Effector memory CD4-positive, alpha-beta T cell (primary cell): Measurements from ENCODE around the gene ZBP1.

Source experiments
- DNase-seq, 3 donors: peaks; one replicate each; pipeline ENCODE4 v3.0.0-alpha.2; 2020
- H3K27ac ChIP-seq: 2 replicates; pipeline ENCODE4 v1.7.0; 2013; ENCODE audit warnings: mild to moderate bottlenecking, low read length, moderate library complexity; ENCODE audit not compliant: insufficient read depth, poor library complexity, severe bottlenecking
- H3K27me3 ChIP-seq: replicated peaks from 2 replicates; pipeline ENCODE4 v1.7.0; 2013; ENCODE audit warnings: mild to moderate bottlenecking, low read length; ENCODE audit not compliant: insufficient read depth, control insufficient read depth, poor library complexity, severe bottlenecking
- H3K36me3 ChIP-seq: 2 replicates; pipeline ENCODE4 v1.7.0; 2013; ENCODE audit warnings: mild to moderate bottlenecking, low read length, moderate library complexity; ENCODE audit not compliant: control insufficient read depth, insufficient read depth
- H3K4me1 ChIP-seq: 2 replicates; pipeline ENCODE4 v1.7.0; 2013; ENCODE audit warnings: low read length, mild to moderate bottlenecking; ENCODE audit not compliant: control insufficient read depth, insufficient read depth, poor library complexity, severe bottlenecking
- H3K4me3 ChIP-seq: 2 replicates; pipeline ENCODE4 v1.7.0; 2013; ENCODE audit warnings: low read length, low read depth, mild to moderate bottlenecking; ENCODE audit not compliant: insufficient read depth, poor library complexity, severe bottlenecking
- H3K9me3 ChIP-seq: 2 replicates; pipeline ENCODE4 v1.7.0; 2013; ENCODE audit warnings: mild to moderate bottlenecking, low read length, moderate library complexity; ENCODE audit not compliant: control insufficient read depth

Gene ZBP1

DNA sequence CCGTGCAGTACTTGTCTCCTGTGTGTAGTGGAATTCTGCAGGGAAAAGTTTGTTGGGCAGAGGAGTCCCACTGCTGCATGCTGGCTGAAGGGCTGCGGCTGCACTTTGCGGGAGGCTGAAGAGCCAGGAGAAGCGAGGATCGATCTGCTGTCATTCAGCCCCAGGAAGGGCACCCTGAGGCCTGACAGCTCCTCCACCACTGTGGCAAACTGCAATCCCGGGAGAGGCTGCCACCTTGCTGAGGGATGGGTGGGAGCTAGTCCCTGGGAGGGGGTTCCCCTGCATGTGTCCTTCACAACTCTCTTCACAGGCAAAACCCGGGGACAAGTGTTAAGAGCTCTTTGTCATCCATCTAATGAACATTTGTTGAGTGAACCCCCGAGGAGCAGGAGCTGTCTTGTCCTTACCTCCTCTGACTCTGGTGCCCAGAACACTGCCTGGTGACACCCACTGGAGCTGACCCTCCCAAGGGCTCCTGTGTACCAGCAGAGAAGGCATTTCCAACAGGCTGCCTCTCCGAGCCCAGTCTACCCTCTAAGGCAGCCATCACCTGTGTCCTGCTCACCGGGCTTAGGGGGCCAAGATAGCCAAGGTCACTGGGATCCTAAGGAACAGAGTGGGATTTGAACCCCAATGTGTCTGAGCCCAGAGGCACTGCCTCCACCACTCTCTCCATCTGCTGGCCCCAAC lies 41.6 kb downstream of the ZBP1 start:
- Histone ChIP-seq H3K9me3 (no peaks in the 10 kb centered on the region), H3K27me3 (peaks cover 6% of the 10 kb centered on the region), H3K4me3 (no peak overlapping the region), H3K27ac (no peak overlapping the region), H3K4me1 (no peaks in the 10 kb centered on the region), H3K36me3 (no peaks in the 10 kb centered on the region)
- DNase-seq: no peak

DNA sequence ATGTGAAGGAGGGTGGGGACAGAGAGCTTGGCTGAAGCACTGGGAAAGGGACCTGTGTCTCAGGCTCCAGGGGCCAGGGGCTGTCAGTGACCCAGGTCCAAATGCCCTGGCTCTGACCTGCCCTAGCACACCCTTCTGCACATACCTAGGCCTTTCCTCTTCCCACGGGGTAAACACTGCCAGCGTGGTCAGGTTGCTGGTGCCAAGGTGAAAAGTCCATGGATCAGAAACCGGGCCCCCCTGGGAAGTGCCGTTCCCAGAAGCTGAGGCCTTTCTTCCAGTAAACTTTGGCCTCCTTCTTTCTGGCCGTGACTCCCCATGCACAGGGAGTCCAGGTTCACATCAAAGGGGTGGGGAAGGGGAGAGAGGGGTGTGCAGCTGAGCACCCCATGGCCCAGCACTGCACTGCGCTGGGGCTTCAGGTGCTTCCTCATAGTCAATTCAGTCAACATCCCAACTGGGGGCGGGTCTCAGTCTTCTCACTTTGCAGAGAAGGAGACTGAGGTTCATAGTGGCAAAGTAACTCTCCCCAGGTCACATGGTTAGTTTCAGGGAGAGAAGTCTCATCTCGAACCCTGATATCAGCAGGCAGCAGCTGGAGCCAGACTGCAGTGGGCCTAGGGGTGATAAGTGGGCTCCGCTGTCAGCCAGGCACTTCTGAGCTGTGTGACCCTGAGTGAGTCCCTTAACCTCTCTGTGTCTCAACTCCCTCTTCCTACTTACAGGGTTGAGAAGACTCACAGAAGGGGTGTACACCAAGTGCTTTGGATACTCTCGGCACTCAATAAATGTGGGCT lies 42.3 kb downstream of the ZBP1 start:
- Histone ChIP-seq H3K9me3 (no peaks in the 10 kb centered on the region), H3K4me1 (no peaks in the 10 kb centered on the region), H3K27ac (no peak overlapping the region), H3K4me3 (no peak overlapping the region), H3K27me3 (peaks cover 6% of the 10 kb centered on the region), H3K36me3 (no peaks in the 10 kb centered on the region)
- DNase-seq: no peak

DNA sequence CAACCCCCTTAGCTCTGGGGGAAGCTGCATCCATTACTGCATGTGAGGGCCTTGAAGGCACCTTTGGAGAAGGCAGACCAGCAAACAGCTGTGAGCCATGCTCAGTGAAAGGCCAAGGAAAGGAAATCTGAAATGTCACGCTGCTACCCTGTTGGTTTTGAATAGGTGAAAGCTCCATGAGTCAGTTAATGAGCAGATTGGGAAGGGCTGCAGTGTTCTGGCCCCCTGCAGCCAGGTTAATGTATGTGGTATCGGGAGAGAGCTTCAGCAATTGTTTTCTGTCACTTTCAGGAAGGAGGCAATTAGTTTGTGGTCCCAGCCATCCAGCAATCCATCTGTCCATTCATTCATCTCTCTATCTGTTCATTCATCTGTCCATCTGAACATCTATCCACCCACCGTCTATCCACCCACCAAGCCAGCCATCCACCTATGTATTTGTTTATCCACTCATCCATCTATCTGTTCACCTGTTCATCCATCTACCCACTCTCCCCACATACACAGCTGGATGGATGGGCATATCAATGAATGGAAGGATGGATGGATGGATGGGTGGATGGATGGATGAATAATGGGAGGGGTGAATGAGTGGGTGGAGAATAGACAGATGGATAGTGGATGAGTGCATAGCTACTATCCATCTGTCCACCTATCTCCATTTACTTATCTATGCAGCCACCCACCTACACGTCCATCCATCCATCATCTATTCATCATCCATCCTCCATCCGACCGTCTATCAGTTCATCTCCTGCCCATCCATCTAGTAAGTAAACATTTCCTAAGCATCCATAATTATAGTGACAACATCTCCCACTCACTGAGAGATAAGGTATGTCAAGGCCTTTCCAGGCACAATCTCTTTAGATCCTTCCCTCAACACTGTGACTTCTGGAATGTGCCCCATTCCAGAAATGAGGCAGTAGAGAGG lies 43.3 kb downstream of the ZBP1 start:
- Histone ChIP-seq H3K27ac (no peak overlapping the region), H3K27me3 (peaks cover 5% of the 10 kb centered on the region), H3K36me3 (no peaks in the 10 kb centered on the region), H3K4me1 (no peaks in the 10 kb centered on the region), H3K4me3 (no peak overlapping the region), H3K9me3 (no peaks in the 10 kb centered on the region)
- no peak for DNase-seq

GRCh38 chr20:57576002-57576401 lies 44.2 kb downstream of the ZBP1 start:
- Histone ChIP-seq H3K9me3 (no peaks in the 10 kb centered on the region), H3K27ac (no peak overlapping the region), H3K4me3 (no peak overlapping the region), H3K4me1 (no peaks in the 10 kb centered on the region), H3K36me3 (no peaks in the 10 kb centered on the region), H3K27me3 (no peaks in the 10 kb centered on the region)
- DNase-seq: no peak

GRCh38 chr20:57574954-57575353 lies 45.3 kb downstream of the ZBP1 start:
- Histone ChIP-seq H3K36me3 (no peaks in the 10 kb centered on the region), H3K9me3 (no peaks in the 10 kb centered on the region), H3K27me3 (no peaks in the 10 kb centered on the region), H3K27ac (no peak overlapping the region), H3K4me1 (no peaks in the 10 kb centered on the region), H3K4me3 (no peak overlapping the region)
- DNase-seq: no peak

- no peaks in the 10 kb centered on the region for H3K4me1 ChIP-seq
- no peak overlapping the region for H3K4me3 ChIP-seq
- DNase-seq: no peak
- no peaks in the 10 kb centered on the region for H3K36me3 ChIP-seq
- H3K27ac ChIP-seq: no peak overlapping the region
- H3K27me3 ChIP-seq: no peaks in the 10 kb centered on the region
- H3K9me3 ChIP-seq: no peaks in the 10 kb centered on the region
These were observed 46.3 kb downstream of the ZBP1 start for GRCh38 chr20:57573894-57574293.

- H3K27me3 ChIP-seq: no peaks in the 10 kb centered on the region
- no peaks in the 10 kb centered on the region for H3K9me3 ChIP-seq
- H3K27ac ChIP-seq: no peak overlapping the region
- no peaks in the 10 kb centered on the region for H3K36me3 ChIP-seq
- no peak overlapping the region for H3K4me3 ChIP-seq
- H3K4me1 ChIP-seq: no peaks in the 10 kb centered on the region
- no peak for DNase-seq
These were observed 47.0 kb downstream of the ZBP1 start for GRCh38 chr20:57573242-57573641.

GRCh38 chr20:57571782-57572416 lies 48.3 kb downstream of the ZBP1 start:
- no peak overlapping the region for H3K4me3 ChIP-seq
- H3K27ac ChIP-seq: no peak overlapping the region
- no peaks in the 10 kb centered on the region for H3K9me3 ChIP-seq
- no peaks in the 10 kb centered on the region for H3K4me1 ChIP-seq
- H3K27me3 ChIP-seq: no peaks in the 10 kb centered on the region
- no peaks in the 10 kb centered on the region for H3K36me3 ChIP-seq
- DNase-seq: no peak

- no peak overlapping the region for H3K4me3 ChIP-seq
- no peaks in the 10 kb centered on the region for H3K36me3 ChIP-seq
- H3K9me3 ChIP-seq: no peaks in the 10 kb centered on the region
- H3K27me3 ChIP-seq: no peaks in the 10 kb centered on the region
- H3K4me1 ChIP-seq: no peaks in the 10 kb centered on the region
- H3K27ac ChIP-seq: no peak overlapping the region
- DNase-seq: no peak
These were observed 49.3 kb downstream of the ZBP1 start for GRCh38 chr20:57570920-57571319.
